ENCODE measurements around the gene C1orf146. TPM values are rescaled to one million over a fixed set of nuclear protein-coding genes. Genes with fewer than 3 reads are reported as not detected.

The C1orf146 gene
- total and polyA plus RNA-seq, 3 donors from 2014 or later: 3.2 to 11.1 (median 8.0) TPM

DNA sequence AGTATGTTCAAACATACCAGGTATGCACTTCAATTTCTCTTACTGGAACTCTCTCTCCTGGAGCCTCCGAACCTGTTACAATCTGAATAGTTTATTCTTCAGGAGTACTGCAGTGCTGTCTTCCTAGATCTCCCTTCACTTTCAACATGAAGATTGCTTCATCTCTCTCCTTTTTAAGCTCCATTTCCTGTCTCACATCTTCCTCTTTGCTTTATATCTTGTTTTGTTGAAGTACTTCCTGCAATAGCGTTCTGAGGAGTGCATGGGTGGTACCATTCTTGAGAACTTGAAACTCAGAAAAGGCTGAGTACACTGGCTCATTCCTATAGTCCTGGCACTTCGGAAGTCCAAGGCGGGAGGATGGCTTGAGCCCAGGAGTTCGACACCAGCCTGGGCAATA lies 15.7 kb upstream of the C1orf146 start:
- H3K4me1 ChIP-seq: no peaks in the 10 kb centered on the region
- WGBS, 2 donors: 84 to 90% methylated on average over 5 of the region's 5 CpGs
- H3K27ac ChIP-seq: no peak overlapping the region
- no peak overlapping the region for H3K4me3 ChIP-seq
- TF ChIP-seq POLR2A (IDR thresholded peaks at IDR 0.05): no peak
- TF ChIP-seq CTCF (IDR thresholded peaks at IDR 0.05): no peak
- H3K27me3 ChIP-seq: no peaks in the 10 kb centered on the region
- no peak for DNase-seq
- intact Hi-C loops (cut with DNase I; ENCODE audit: low total_unique reads): no loop called here
- H3K36me3 ChIP-seq (ENCODE audit: low read depth, missing control alignments): no peaks in the 10 kb centered on the region
- no peaks in the 10 kb centered on the region for H3K9me3 ChIP-seq

DNA sequence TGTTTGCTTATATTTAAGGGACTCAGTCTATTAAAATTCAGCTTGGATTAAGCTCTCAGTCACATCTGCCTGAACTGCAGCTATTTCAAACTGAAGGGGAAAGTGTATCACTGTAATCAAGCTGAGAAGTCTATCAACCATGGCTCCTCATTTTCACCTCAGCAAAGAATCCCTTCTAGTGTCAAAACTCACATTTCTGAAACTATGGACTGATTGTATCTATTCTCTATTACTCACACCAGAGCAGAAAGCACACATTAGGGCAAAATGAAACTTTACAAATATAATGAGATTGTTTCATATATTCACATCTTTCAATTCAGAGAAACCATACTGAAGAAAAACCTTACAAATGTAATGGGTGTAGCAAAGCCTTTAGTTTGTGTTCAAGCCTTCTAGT lies 14.6 kb upstream of the C1orf146 start:
- no peak for TF ChIP-seq CTCF (IDR thresholded peaks at IDR 0.05)
- TF ChIP-seq POLR2A (IDR thresholded peaks at IDR 0.05): no peak
- no peaks in the 10 kb centered on the region for H3K36me3 ChIP-seq (ENCODE audit: low read depth, missing control alignments)
- no peaks in the 10 kb centered on the region for H3K27me3 ChIP-seq
- intact Hi-C loops (cut with DNase I; ENCODE audit: low total_unique reads): no loop called here
- H3K9me3 ChIP-seq: no peaks in the 10 kb centered on the region
- DNase-seq: no peak
- no peaks in the 10 kb centered on the region for H3K4me1 ChIP-seq
- no peak overlapping the region for H3K27ac ChIP-seq
- no peak overlapping the region for H3K4me3 ChIP-seq

DNA sequence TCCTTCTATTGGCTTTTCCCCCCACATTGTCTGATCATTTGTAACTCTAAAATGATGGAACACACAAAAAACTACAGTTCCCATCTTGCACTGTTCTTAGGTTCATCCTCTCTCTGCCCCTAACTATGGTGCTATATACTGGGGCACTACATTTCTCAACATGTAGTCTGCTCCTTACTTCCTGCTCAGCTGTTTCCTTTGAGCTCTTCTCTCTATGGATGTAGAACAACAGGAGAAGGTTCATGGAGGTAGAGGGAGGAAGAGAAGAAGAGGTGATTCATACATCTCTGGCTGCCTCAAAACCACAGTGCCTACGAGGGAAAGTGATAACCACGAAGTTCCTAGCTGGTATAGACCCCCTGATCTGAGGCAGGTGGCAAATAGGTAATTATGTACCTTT lies 7.0 kb upstream of the C1orf146 start:
- DNase-seq: no peak
- H3K9me3 ChIP-seq: no peaks in the 10 kb centered on the region
- no peak for TF ChIP-seq CTCF (IDR thresholded peaks at IDR 0.05)
- no peak for TF ChIP-seq POLR2A (IDR thresholded peaks at IDR 0.05)
- no peak overlapping the region for H3K4me3 ChIP-seq
- no peak overlapping the region for H3K27ac ChIP-seq
- no peaks in the 10 kb centered on the region for H3K27me3 ChIP-seq
- intact Hi-C loops (cut with DNase I; ENCODE audit: low total_unique reads): no loop called here
- no peaks in the 10 kb centered on the region for H3K36me3 ChIP-seq (ENCODE audit: low read depth, missing control alignments)
- WGBS, 2 donors: 81 to 91% methylated on average over 2 of the region's 2 CpGs
- H3K4me1 ChIP-seq: no peaks in the 10 kb centered on the region

DNA sequence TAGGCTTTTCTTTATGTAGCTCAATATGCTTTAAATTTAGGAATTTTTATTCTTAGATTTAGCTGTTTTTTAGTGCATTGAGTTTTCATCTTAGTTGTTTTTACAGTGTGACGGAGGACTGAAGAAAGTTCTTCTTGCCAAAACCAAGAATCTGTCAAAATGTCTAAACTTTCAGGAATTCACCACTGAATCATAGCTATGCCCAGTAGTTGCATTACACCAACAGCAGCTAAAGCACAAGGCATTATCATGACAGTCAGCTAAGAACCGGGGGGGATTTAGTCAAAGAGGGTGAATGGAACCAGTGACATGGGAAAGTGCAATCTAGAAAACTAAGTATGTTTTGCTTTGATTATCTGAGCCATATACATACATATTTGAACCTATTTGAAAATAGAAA lies 6.5 kb upstream of the C1orf146 start:
- no peak for DNase-seq
- no peak overlapping the region for H3K4me3 ChIP-seq
- intact Hi-C loops (cut with DNase I; ENCODE audit: low total_unique reads): no loop called here
- no peaks in the 10 kb centered on the region for H3K9me3 ChIP-seq
- H3K4me1 ChIP-seq: no peaks in the 10 kb centered on the region
- no peak for TF ChIP-seq CTCF (IDR thresholded peaks at IDR 0.05)
- TF ChIP-seq POLR2A (IDR thresholded peaks at IDR 0.05): no peak
- no peaks in the 10 kb centered on the region for H3K27me3 ChIP-seq
- 82 to 91% methylated on average over 2 of the region's 2 CpGs for WGBS, 2 donors
- H3K36me3 ChIP-seq (ENCODE audit: low read depth, missing control alignments): no peaks in the 10 kb centered on the region
- H3K27ac ChIP-seq: no peak overlapping the region

GRCh38 chr1:92218559-92218958 lies 844 bp downstream of the C1orf146 start:
- Histone ChIP-seq H3K4me3 (peak overlapping the region; percentile 36 to 56), H3K36me3 (ENCODE audit: low read depth, missing control alignments) (no peaks in the 10 kb centered on the region), H3K4me1 (no peaks in the 10 kb centered on the region), H3K9me3 (no peaks in the 10 kb centered on the region), H3K27ac (no peak overlapping the region), H3K27me3 (no peaks in the 10 kb centered on the region)
- TF ChIP-seq POLR2A (IDR thresholded peaks at IDR 0.05): no peak
- TF ChIP-seq CTCF (IDR thresholded peaks at IDR 0.05): no peak
- whole genome bisulfite sequencing, 2 donors: 56 to 68% methylated on average over 14 of the region's 14 CpGs
- intact Hi-C loops (cut with DNase I; ENCODE audit: low total_unique reads): no loop called here
- no peak for DNase-seq

Data from testis (tissue), 3 donors.